Colonic mucosa (tissue), 4 donors: ENCODE data around the gene KIAA1217. TPM values are rescaled to one million over a fixed set of nuclear protein-coding genes. Genes with fewer than 3 reads are reported as not detected.

Experiments
- DNase-seq: peaks from one replicate; pipeline ENCODE4 v3.0.0-alpha.2; 2020
- H3K27ac ChIP-seq: fragments of 200-600 bp; one replicate; pipeline ENCODE4 v1.8.0; 2021
- H3K27me3 ChIP-seq: fragments of 200-600 bp; one replicate; pipeline ENCODE4 v1.8.0; 2021
- H3K36me3 ChIP-seq: fragments of 200-600 bp; one replicate; pipeline ENCODE4 v1.8.0; 2021
- H3K4me1 ChIP-seq: fragments of 200-600 bp; one replicate; pipeline ENCODE4 v1.8.0; 2021; ENCODE audit warnings: mild to moderate bottlenecking
- H3K4me3 ChIP-seq: fragments of 200-600 bp; one replicate; pipeline ENCODE4 v1.8.0; 2021
- H3K9ac ChIP-seq, 2 donors: one replicate each; pipeline ENCODE4 v1.7.0; 2013; ENCODE audit warnings: control low read depth in 2 of 2, low read depth in 2 of 2, low read length in 2 of 2
- H3K9me3 ChIP-seq: fragments of 200-600 bp; one replicate; pipeline ENCODE4 v1.8.0; 2021
- CTCF ChIP-seq: fragments of 200-600 bp; IDR thresholded peaks from one replicate; pipeline ENCODE4 v1.8.0; 2022; ENCODE audit warnings: antibody characterized with exemption, mild to moderate bottlenecking
- intact Hi-C: fragments of 100-400 bp; cut with DNase I; formaldehyde crosslinking; loops from one replicate; pipeline ENCODE4 v1.14.1; 2022
- total RNA-seq, 2 donors: library from RNA; stranded (reverse); fragmentation: NEBNext Ultra II Directional in 1 of 2; extraction: Animal tissue kit (Norgen Biotek cat#: 25700) in 1 of 2; gene quantifications; one replicate each; pipeline ENCODE4 v1.2.1, GENCODE V29; 2021
- donor health status: healthy.
- donor health status: DM: no; HTN: no; CAD: no.
- donor health status: DM: no; HTN: no; CAD: no.

KIAA1217 gene
- total RNA-seq, 2 donors from 2014 or later: 34.2 to 61.2 TPM

GRCh38 chr10:24184455-24184854 lies 24.5 kb upstream of the KIAA1217 start:
- no peaks in the 10 kb centered on the region for H3K9me3 ChIP-seq
- no peak for DNase-seq
- no peaks in the 10 kb centered on the region for H3K27me3 ChIP-seq
- no peaks in the 10 kb centered on the region for H3K4me1 ChIP-seq
- no peak overlapping the region for H3K27ac ChIP-seq
- H3K4me3 ChIP-seq: no peak overlapping the region
- H3K36me3 ChIP-seq: no peaks in the 10 kb centered on the region
- intact Hi-C loops: no loop called here
- no peak overlapping the region for H3K9ac ChIP-seq
- TF ChIP-seq CTCF: no peak

GRCh38 chr10:24193330-24193729 lies 15.6 kb upstream of the KIAA1217 start:
- DNase-seq: no peak
- Histone ChIP-seq H3K36me3 (no peaks in the 10 kb centered on the region), H3K9me3 (no peaks in the 10 kb centered on the region), H3K4me1 (no peaks in the 10 kb centered on the region), H3K4me3 (no peak overlapping the region), H3K9ac (no peak overlapping the region), H3K27me3 (no peaks in the 10 kb centered on the region), H3K27ac (no peak overlapping the region)
- TF ChIP-seq CTCF: no peak
- intact Hi-C loops: loop anchor here (10.0 kb wide), 1 partner anchor 171 kb away; no protein-coding TSS in a partner anchor

GRCh38 chr10:24197263-24197662 lies 11.7 kb upstream of the KIAA1217 start:
- Histone ChIP-seq H3K9me3 (no peaks in the 10 kb centered on the region), H3K4me1 (no peaks in the 10 kb centered on the region), H3K27me3 (no peaks in the 10 kb centered on the region), H3K27ac (no peak overlapping the region), H3K9ac (no peak overlapping the region), H3K4me3 (no peak overlapping the region), H3K36me3 (no peaks in the 10 kb centered on the region)
- intact Hi-C loops: loop anchor here (2.0 to 10.0 kb wide), 3 partner anchors 168 to 315 kb away; no protein-coding TSS in a partner anchor
- no peak for DNase-seq
- TF ChIP-seq CTCF: no peak

- no peak overlapping the region for H3K27ac ChIP-seq
- H3K36me3 ChIP-seq: no peaks in the 10 kb centered on the region
- no peaks in the 10 kb centered on the region for H3K9me3 ChIP-seq
- TF ChIP-seq CTCF: no peak
- H3K9ac ChIP-seq: no peak overlapping the region
- H3K4me1 ChIP-seq: no peaks in the 10 kb centered on the region
- DNase-seq: peak; percentile 53
- intact Hi-C loops: no loop called here
- H3K4me3 ChIP-seq: no peak overlapping the region
- H3K27me3 ChIP-seq: no peaks in the 10 kb centered on the region
Observed at GRCh38 chr10:24201503-24202180, 7.3 kb upstream of the KIAA1217 start.

GRCh38 chr10:24202181-24202570 lies 6.8 kb upstream of the KIAA1217 start:
- Histone ChIP-seq H3K9ac (no peak overlapping the region), H3K4me1 (no peaks in the 10 kb centered on the region), H3K4me3 (no peak overlapping the region), H3K9me3 (no peaks in the 10 kb centered on the region), H3K27ac (no peak overlapping the region), H3K36me3 (no peaks in the 10 kb centered on the region), H3K27me3 (no peaks in the 10 kb centered on the region)
- intact Hi-C loops: no loop called here
- no peak for TF ChIP-seq CTCF
- peak; percentile 33 for DNase-seq
